Naive thymus-derived CD4-positive, alpha-beta T cell (primary cell): ENCODE results near the gene LITAFD. TPM values are rescaled to one million over a fixed set of nuclear protein-coding genes. Genes with fewer than 3 reads are reported as not detected.
A peak's percentile ranks its signal among the peaks of the same experiment; 100 is the strongest.

Experiments
- ATAC-seq: fragments of 150-1000 bp; cut with Tn5 transposase; 2 replicates; pipeline ENCODE4 v1.10.0; 2021; ENCODE audit warnings: mild to moderate bottlenecking, moderate library complexity
- CTCF ChIA-PET: fragments of 350-600 bp; sonication (Branson Sonifier 250); formaldehyde crosslinking; loops from one replicate; lab custom pipeline; 2021; ENCODE audit warnings: antibody characterized with exemption; lab: Charles Lee
- POLR2A ChIA-PET: fragments of 350-600 bp; sonication (Branson Sonifier 250); formaldehyde crosslinking; loops from one replicate; lab custom pipeline; 2021; ENCODE audit warnings: antibody characterized with exemption, inconsistent platforms; lab: Charles Lee
- DNase-seq, 9 donors: peaks; one replicate each; pipeline versions ENCODE4 v3.0.0 to v3.0.0-alpha.2; 2020 to 2022; ENCODE audit warnings: mixed read lengths in 1 of 9
- H3K27ac ChIP-seq: one replicate; pipeline ENCODE4 v1.7.0; 2013; ENCODE audit warnings: mild to moderate bottlenecking, low read depth, low read length, moderate library complexity
- H3K27me3 ChIP-seq, 2 donors: one replicate each; pipeline ENCODE4 v1.7.0; 2013; ENCODE audit warnings: low read length in 2 of 2, mild to moderate bottlenecking in 2 of 2, moderate library complexity in 2 of 2; ENCODE audit not compliant: control insufficient read depth in 2 of 2, insufficient read depth in 2 of 2
- H3K36me3 ChIP-seq, 3 experiments: 1 replicate in 2 of 3; 2 replicates in 1 of 3; pipeline ENCODE4 v1.7.0; 2013; ENCODE audit warnings: low read length in 3 of 3, mild to moderate bottlenecking in 3 of 3, moderate library complexity in 1 of 3; ENCODE audit not compliant: insufficient read depth in 3 of 3, control insufficient read depth in 2 of 3
- H3K4me1 ChIP-seq, 2 donors: one replicate each; pipeline ENCODE4 v1.7.0; 2013; ENCODE audit warnings: low read length in 2 of 2, mild to moderate bottlenecking in 2 of 2, moderate library complexity in 1 of 2; ENCODE audit not compliant: control insufficient read depth in 2 of 2, insufficient read depth in 2 of 2
- H3K4me3 ChIP-seq: 2 replicates; pipeline ENCODE4 v1.7.0; 2013; ENCODE audit warnings: mild to moderate bottlenecking, low read length
- H3K9me3 ChIP-seq, 3 experiments: 1 replicate in 2 of 3; 2 replicates in 1 of 3; pipeline ENCODE4 v1.7.0; 2013; ENCODE audit warnings: low read length in 3 of 3; ENCODE audit not compliant: control insufficient read depth in 2 of 3
- H3K27ac Mint-ChIP-seq, 9 donors: one replicate each; pipeline ENCODE4 v1.8.0; 2020 to 2022; ENCODE audit warnings: mixed read lengths in 9 of 9, mild to moderate bottlenecking in 8 of 9, moderate library complexity in 5 of 9, inconsistent platforms in 2 of 9
- H3K27me3 Mint-ChIP-seq, 5 donors: one replicate each; pipeline ENCODE4 v1.8.0; 2021 to 2022; ENCODE audit warnings: mixed read lengths in 5 of 5, mild to moderate bottlenecking in 1 of 5
- H3K36me3 Mint-ChIP-seq, 5 donors: one replicate each; pipeline ENCODE4 v1.8.0; 2020 to 2022; ENCODE audit warnings: mixed read lengths in 5 of 5, mild to moderate bottlenecking in 3 of 5, inconsistent platforms in 1 of 5
- H3K4me1 Mint-ChIP-seq, 7 donors: one replicate each; pipeline ENCODE4 v1.8.0; 2020 to 2022; ENCODE audit warnings: mixed read lengths in 7 of 7, mild to moderate bottlenecking in 3 of 7, inconsistent platforms in 1 of 7
- H3K4me3 Mint-ChIP-seq, 10 donors: one replicate each; pipeline ENCODE4 v1.8.0; 2020 to 2022; ENCODE audit warnings: mild to moderate bottlenecking in 10 of 10, mixed read lengths in 10 of 10, moderate library complexity in 6 of 10, inconsistent platforms in 2 of 10
- H3K9me3 Mint-ChIP-seq, 11 donors: one replicate each; pipeline ENCODE4 v1.8.0; 2020 to 2022; ENCODE audit warnings: mixed read lengths in 11 of 11, mild to moderate bottlenecking in 4 of 11, inconsistent platforms in 1 of 11, moderate library complexity in 1 of 11
- intact Hi-C, 2 donors: fragments of 100-400 bp; cut with micrococcal nuclease; formaldehyde crosslinking; loops; one replicate each; pipeline ENCODE4 v1.15.1; 2023
- polyA plus RNA-seq, 2 donors: library from polyadenylated mRNA; unstranded; fragments of 300-500 nt; fragmentation: Illumina TruSeq; gene quantifications; one replicate each; pipeline ENCODE4 v1.2.3, GENCODE V29; 2021
- total RNA-seq, 6 experiments: library from RNA in 5 of 6; stranded (reverse) in 5 of 6; gene quantifications; 1 replicate in 5 of 6; 2 replicates in 1 of 6; pipeline ENCODE4 v1.2.3 and lab custom pipeline; 2021 to 2026

The LITAFD gene
- total and polyA plus RNA-seq, 7 experiments from 2014 or later, result not detected

DNA sequence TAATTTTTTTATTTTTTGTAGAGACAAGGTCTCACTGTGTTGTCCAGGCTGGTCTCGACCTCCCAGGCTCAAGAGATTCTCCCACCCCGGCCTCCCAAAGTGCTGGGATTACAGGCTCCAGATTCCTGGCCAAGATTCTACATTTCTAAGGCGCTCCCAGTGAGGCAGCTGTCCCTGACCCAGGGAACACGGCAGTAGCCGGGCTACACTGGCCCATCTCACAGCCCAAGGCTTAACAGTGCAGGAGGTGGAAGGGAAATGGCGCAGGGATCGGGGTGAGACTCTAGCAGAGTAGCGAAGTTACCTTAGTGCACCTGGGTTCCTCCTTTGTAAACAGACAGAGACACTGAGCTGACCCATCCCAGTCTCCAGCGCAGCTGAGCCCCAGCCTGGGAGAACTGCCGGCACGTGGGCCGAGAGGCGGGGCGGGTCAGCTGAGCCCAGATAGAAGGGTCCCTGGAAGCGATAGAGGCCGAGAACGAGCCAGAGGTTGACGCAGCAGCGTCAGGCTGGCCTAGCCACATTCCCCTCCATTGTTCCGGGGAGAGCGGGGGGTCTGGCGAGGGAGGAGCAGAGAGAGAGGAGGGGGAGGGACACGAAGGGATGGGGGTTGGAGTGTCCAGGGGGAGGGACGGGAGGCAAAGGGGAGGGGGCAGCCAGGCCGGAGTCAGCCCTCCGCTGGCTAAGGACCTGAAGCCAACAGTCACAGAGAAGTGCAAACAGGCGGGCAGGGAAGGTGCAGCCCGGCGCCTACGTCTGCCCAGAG, 15.8 kb upstream of the LITAFD start:
- ATAC-seq, result no peak
- Mint-ChIP-seq H3K4me3 (peak overlapping the region; percentile 29 to 97 (median 62)), H3K4me1 (peaks cover 30 to 66% (median 58%) of the 10 kb centered on the region in 7 donors), H3K9me3 (peaks cover 0 to 2% (median 0%) of the 10 kb centered on the region in 11 donors), H3K27me3 (no peaks in the 10 kb centered on the region), H3K27ac (peak overlapping the region in 8 of 9 donors; percentile 21 to 87 (median 74)), H3K36me3 (no peaks in the 10 kb centered on the region)
- H3K4me1 ChIP-seq, result peaks cover 6 to 12% of the 10 kb centered on the region in 2 donors
- ChIA-PET POLR2A (interaction anchor here (2.7 kb wide), 1 partner anchor 68 kb away, joined by 22 read pairs; the partner anchor contains the start of genes PMM2 and TMEM186), CTCF (interaction anchor here (1.1 kb wide), 1 partner anchor 14 kb away, joined by 3 read pairs; no protein-coding TSS in a partner anchor)
- no peak overlapping the region for H3K4me3 ChIP-seq
- no peaks in the 10 kb centered on the region for H3K27me3 ChIP-seq
- intact Hi-C loops, result loop anchor here in 1 of 2 donors (5.0 kb wide), 4 partner anchors 49 to 1876 kb away; partner anchors contain the start of genes ATF7IP2 and NUBP1
- peak overlapping the region; percentile 67 for H3K27ac ChIP-seq
- H3K9me3 ChIP-seq, result no peaks in the 10 kb centered on the region
- H3K36me3 ChIP-seq, result no peaks in the 10 kb centered on the region
- DNase-seq, result no peak

DNA sequence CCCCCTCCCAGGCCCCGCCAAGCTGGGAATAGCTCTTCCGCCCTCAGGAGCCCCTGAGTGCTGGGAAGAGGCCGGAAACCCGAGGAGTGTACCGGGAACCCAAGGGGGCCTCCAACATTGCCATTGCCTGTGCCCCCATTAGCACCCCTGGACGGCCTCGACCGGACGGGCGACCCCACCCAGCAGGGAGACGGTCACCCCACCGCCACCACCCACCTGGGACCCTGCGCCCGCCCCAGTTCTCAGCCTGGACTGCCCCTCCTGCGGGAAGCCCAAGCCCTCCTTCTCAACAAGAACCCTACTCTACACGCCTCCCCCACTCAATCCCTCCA, 15.3 kb upstream of the LITAFD start:
- H3K36me3 ChIP-seq, result no peaks in the 10 kb centered on the region
- intact Hi-C loops, result loop anchor here in 1 of 2 donors (5.0 kb wide), 4 partner anchors 50 to 1875 kb away; partner anchors contain the start of genes ATF7IP2 and NUBP1
- ATAC-seq (no peak), DNase-seq (no peak)
- peak overlapping the region; percentile 67 for H3K27ac ChIP-seq
- H3K4me3 Mint-ChIP-seq, result peak overlapping the region; percentile 93 to 98 (median 96)
- peaks cover 0 to 2% (median 0%) of the 10 kb centered on the region in 11 donors for H3K9me3 Mint-ChIP-seq
- no peaks in the 10 kb centered on the region for H3K27me3 Mint-ChIP-seq
- H3K36me3 Mint-ChIP-seq, result no peaks in the 10 kb centered on the region
- POLR2A ChIA-PET, result interaction anchor here (2.4 to 2.7 kb wide), 2 partner anchors 69 to 225 kb away, joined by 22 to 25 read pairs; partner anchors contain the start of genes HAPSTR1, PMM2 and TMEM186
- CTCF ChIA-PET, result interaction anchor here (1.1 kb wide), 1 partner anchor 11 kb away, joined by 3 read pairs; no protein-coding TSS in a partner anchor
- no peaks in the 10 kb centered on the region for H3K9me3 ChIP-seq
- H3K27me3 ChIP-seq, result no peaks in the 10 kb centered on the region
- peak overlapping the region; percentile 74 for H3K4me3 ChIP-seq
- H3K4me1 Mint-ChIP-seq, result peaks cover 30 to 65% (median 56%) of the 10 kb centered on the region in 7 donors
- H3K27ac Mint-ChIP-seq, result peak overlapping the region; percentile 87 to 98 (median 93)
- peaks cover 6 to 12% of the 10 kb centered on the region in 2 donors for H3K4me1 ChIP-seq

DNA sequence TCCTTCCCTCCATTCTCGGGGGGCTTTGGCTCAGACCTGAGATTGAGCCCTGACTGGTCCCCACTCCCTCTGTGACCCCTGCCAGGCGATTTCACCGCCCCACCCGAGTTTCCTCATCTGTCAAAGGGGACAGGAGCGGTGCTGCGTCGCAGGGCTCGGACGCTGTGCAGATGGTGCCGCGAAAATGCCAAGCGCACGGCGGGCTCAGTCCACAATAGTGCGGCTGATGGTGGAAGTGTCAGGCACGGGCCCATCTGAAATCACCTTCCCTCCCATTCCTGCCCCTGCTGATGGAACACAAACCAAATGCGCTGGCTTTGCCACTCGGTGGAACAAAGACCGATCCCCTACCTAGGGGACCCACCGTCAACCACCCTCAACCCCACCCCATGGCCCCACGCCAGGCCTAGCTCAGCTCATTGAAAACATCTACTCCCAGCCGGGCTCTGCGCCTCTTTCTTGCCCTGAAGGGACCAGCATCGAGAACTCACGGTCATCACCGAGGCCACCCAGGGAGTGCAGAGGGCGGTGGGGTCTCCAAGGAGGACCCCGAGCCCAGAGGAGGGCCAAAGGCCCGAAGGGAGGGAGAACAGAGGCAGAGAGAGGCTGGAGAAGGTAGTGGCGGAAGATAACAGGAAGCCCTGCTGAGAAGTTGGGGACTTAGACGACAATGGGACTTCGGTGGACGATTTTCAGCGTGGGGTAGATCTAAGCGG, 14.8 kb upstream of the LITAFD start:
- H3K36me3 Mint-ChIP-seq, result no peaks in the 10 kb centered on the region
- no peaks in the 10 kb centered on the region for H3K27me3 Mint-ChIP-seq
- H3K4me3 ChIP-seq, result peak overlapping the region; percentile 74
- peak overlapping the region; percentile 67 for H3K27ac ChIP-seq
- peak overlapping the region; percentile 93 to 98 (median 96) for H3K4me3 Mint-ChIP-seq
- H3K27me3 ChIP-seq, result no peaks in the 10 kb centered on the region
- intact Hi-C loops, result loop anchor here in 1 of 2 donors (5.0 kb wide), 4 partner anchors 50 to 1875 kb away; partner anchors contain the start of genes ATF7IP2 and NUBP1
- H3K4me1 ChIP-seq, result peaks cover 6 to 12% of the 10 kb centered on the region in 2 donors
- H3K27ac Mint-ChIP-seq, result peak overlapping the region; percentile 87 to 98 (median 93)
- peaks cover 0 to 2% (median 0%) of the 10 kb centered on the region in 11 donors for H3K9me3 Mint-ChIP-seq
- DNase-seq (peak in 7 of 9 donors; percentile 23 to 36 (median 27)), ATAC-seq (no peak)
- H3K36me3 ChIP-seq, result no peaks in the 10 kb centered on the region
- POLR2A ChIA-PET, result interaction anchor here (2.0 to 2.7 kb wide), 4 partner anchors 12 to 225 kb away, joined by 15 to 25 read pairs (median 19); partner anchors contain the start of genes HAPSTR1, PMM2 and TMEM186
- no peaks in the 10 kb centered on the region for H3K9me3 ChIP-seq
- CTCF ChIA-PET, result interaction anchor here (1.1 to 1.9 kb wide), 2 partner anchors 12 to 13 kb away, joined by 3 to 10 read pairs; no protein-coding TSS in a partner anchor
- peaks cover 30 to 61% (median 53%) of the 10 kb centered on the region in 7 donors for H3K4me1 Mint-ChIP-seq

DNA sequence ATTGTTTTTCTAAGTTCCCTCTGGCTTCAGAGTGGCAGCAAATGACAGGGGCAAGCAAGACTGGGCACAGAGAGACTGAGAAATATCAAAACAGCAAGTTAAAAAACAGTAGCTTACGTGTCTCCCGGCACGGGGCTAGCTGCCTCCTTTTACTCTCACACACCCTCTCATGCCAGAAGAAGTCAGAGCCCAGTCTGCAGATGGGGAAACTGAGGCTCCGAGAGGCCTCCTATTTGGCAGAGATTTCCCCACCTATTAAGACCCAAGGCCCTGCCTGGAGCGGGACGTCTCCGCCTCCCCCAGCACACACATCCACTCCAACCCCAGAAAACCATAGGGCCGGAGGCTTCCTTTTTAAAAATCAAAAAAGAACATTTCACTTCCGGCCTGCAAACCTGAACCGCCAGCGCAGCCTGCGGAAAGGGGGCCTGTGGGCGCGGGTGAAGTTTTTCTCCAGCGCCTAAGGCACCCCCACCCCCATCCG, 14.2 kb upstream of the LITAFD start:
- CTCF ChIA-PET, result interaction anchor here (0.7 to 1.9 kb wide), 3 partner anchors 13 to 51 kb away, joined by 3 to 10 read pairs (median 3); no protein-coding TSS in a partner anchor
- H3K9me3 Mint-ChIP-seq, result peaks cover 0 to 3% (median 0%) of the 10 kb centered on the region in 11 donors
- ATAC-seq, result no peak
- peaks cover 30 to 59% (median 51%) of the 10 kb centered on the region in 7 donors for H3K4me1 Mint-ChIP-seq
- H3K4me3 ChIP-seq, result peak overlapping the region; percentile 74
- peak overlapping the region; percentile 87 to 98 (median 93) for H3K27ac Mint-ChIP-seq
- no peaks in the 10 kb centered on the region for H3K27me3 ChIP-seq
- DNase-seq, result peak in 7 of 9 donors; percentile 49 to 71 (median 65)
- peak overlapping the region; percentile 93 to 98 (median 96) for H3K4me3 Mint-ChIP-seq
- H3K27ac ChIP-seq, result peak overlapping the region; percentile 67
- no peaks in the 10 kb centered on the region for H3K27me3 Mint-ChIP-seq
- intact Hi-C loops, result loop anchor here (1.0 to 5.0 kb wide), 13 partner anchors 12 to 1877 kb away; partner anchors contain the start of genes PMM2 (in 2 of the 2), TMEM186 (in 2 of the 2), ABAT (in 1 of the 2) and ATF7IP2 (in 1 of the 2)
- no peaks in the 10 kb centered on the region for H3K9me3 ChIP-seq
- no peaks in the 10 kb centered on the region for H3K36me3 ChIP-seq
- no peaks in the 10 kb centered on the region for H3K36me3 Mint-ChIP-seq
- H3K4me1 ChIP-seq, result peaks cover 6 to 12% of the 10 kb centered on the region in 2 donors
- POLR2A ChIA-PET, result interaction anchor here (1.0 to 2.7 kb wide), 5 partner anchors 11 to 224 kb away, joined by 3 to 25 read pairs (median 16); partner anchors contain the start of genes HAPSTR1, PMM2 and TMEM186

DNA sequence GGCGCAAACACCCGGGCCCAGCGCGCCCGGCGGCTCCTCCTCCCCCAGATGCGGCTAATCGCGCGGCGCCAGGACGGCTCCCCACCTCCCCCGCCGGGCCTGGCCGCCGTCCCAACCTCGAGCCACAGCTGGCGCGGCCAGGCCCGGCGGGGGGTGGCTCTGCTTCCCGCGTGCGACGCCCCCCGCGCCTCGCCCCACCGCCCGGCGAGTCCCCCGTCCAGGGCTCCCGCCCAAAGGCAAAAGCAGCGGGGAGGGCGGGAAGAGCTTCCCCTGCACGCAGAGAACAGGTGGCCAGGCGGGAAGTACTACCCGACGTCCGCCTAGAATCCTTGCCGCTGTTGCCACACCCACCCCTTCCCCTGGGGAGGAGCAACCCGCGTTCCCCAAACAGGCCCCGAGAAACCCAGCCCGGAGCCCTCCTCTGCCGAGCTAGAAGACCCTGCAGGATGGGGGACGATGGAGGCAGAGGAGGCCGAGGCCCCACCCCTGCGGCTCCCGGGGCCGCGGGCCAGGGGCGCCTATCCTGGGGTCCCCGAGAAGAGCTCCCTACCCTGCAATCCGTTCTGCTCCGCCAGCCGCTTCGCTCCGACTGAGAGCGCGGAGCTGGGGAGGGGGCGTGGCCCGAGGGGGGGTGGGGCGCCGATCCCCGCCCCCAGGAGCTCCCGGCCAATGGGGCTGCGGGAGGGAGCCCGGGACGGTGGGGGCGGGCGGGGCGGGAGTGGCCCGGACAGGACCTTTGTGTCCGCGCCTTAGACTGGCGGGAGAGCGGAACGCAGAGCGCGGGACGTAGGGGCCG, 13.5 kb upstream of the LITAFD start, which contains the start of gene CARHSP1:
Gene CARHSP1 (minus strand): TSS at position 591 of the 796 bp plus-strand sequence. CDS start 9,678 bp downstream, outside the sequence.
- H3K9me3 ChIP-seq, result no peaks in the 10 kb centered on the region
- Mint-ChIP-seq H3K27me3 (no peaks in the 10 kb centered on the region), H3K36me3 (no peaks in the 10 kb centered on the region), H3K4me3 (peak within 1 kb of the TSS; percentile 93 to 98 (median 96)), H3K9me3 (peaks cover 0 to 3% (median 0%) of the 10 kb centered on the region in 11 donors), H3K4me1 (peaks cover 30 to 63% (median 51%) of the 10 kb centered on the region in 7 donors), H3K27ac (peak within 1 kb of the TSS; percentile 88 to 98 (median 95))
- DNase-seq (peak; percentile 65 to 87 (median 74)), ATAC-seq (peak; percentile 91)
- H3K27me3 ChIP-seq, result no peaks in the 10 kb centered on the region
- H3K4me3 ChIP-seq, result peak within 1 kb of the TSS; percentile 74
- H3K27ac ChIP-seq, result peak within 1 kb of the TSS; percentile 67
- ChIA-PET CTCF (interaction anchor here (0.6 to 1.9 kb wide), 4 partner anchors 12 to 68 kb away, joined by 3 to 10 read pairs (median 4); no protein-coding TSS in a partner anchor), POLR2A (interaction anchor here (0.8 to 2.7 kb wide), 10 partner anchors 10 to 224 kb away, joined by 3 to 25 read pairs (median 4); partner anchors contain the start of genes ABAT, HAPSTR1, PMM2 and TMEM186)
- intact Hi-C loops, result loop anchor here (1.0 to 5.0 kb wide), 14 partner anchors 12 to 1876 kb away; partner anchors contain the start of genes ABAT (in 2 of the 2), HAPSTR1 (in 2 of the 2), PMM2 (in 2 of the 2) and TMEM186 (in 2 of the 2)
- H3K4me1 ChIP-seq, result peaks cover 6 to 12% of the 10 kb centered on the region in 2 donors
- H3K36me3 ChIP-seq, result no peaks in the 10 kb centered on the region
